GM12878 (cell line): ENCODE measurements around the gene C16orf95. TPM values are rescaled to one million over a fixed set of nuclear protein-coding genes. Genes with fewer than 3 reads are reported as not detected.

ENCODE experiments used
- ATAC-seq: fragments of 200-7000 bp; cut with Tn5 transposase; 3 replicates; pipeline ENCODE4 v1.9.1; 2020; ENCODE audit warnings: mild to moderate bottlenecking, moderate library complexity
- BruUV-seq: library from RNA; stranded (reverse); fragments of 400-500 nt; replicated peaks from 2 replicates; lab custom pipeline; 2021; lab: Mats Ljungman, UMichigan
- CTCF ChIA-PET: fragments of 300-600 bp; sonication (Branson Sonifier 250); formaldehyde crosslinking; extraction: SDS; loops from one replicate; lab custom pipeline; 2021; ENCODE audit warnings: inconsistent platforms; lab: Yijun Ruan, JAX
- POLR2A ChIA-PET: fragments of 350-600 bp; formaldehyde crosslinking; extraction: SDS; loops from one replicate; lab custom pipeline; 2021; ENCODE audit warnings: inconsistent platforms; lab: Charles Lee
- RAD21 ChIA-PET: fragments of 300-600 bp; sonication (Branson Sonifier 250); formaldehyde crosslinking; loops from one replicate; lab custom pipeline; 2023; ENCODE audit warnings: antibody characterized with exemption; ENCODE audit not compliant: unreplicated experiment; lab: Charles Lee
- SMC1A ChIA-PET: fragments of 300-600 bp; sonication (Branson Sonifier 250); formaldehyde crosslinking; loops from one replicate; lab custom pipeline; 2023; ENCODE audit not compliant: unreplicated experiment, uncharacterized antibody; lab: Charles Lee
- DNase-seq: peaks from one replicate; pipeline ENCODE4 v3.0.0-alpha.2; 2011; ENCODE audit warnings: low read depth, low spot score
- FAIRE-seq: peaks from 3 replicates; lab custom pipeline; 2011; peaks lifted over from hg19 to GRCh38; lab: Jason Lieb, UNC
- H2AFZ ChIP-seq: 2 replicates; pipeline ENCODE4 v1.6.0; 2011; ENCODE audit warnings: low read depth, low read length, control low read depth; ENCODE audit not compliant: control insufficient read depth
- H3K27ac ChIP-seq: 2 replicates; pipeline ENCODE4 v1.5.1; 2011; ENCODE audit warnings: control low read depth; ENCODE audit not compliant: control insufficient read depth, insufficient read depth
- H3K27me3 ChIP-seq, 2 experiments: replicated peaks in 1 of 2; 2 replicates each; pipeline versions ENCODE4 v1.6.0 to v1.6.1; 2011; ENCODE audit warnings: low read length in 1 of 2; ENCODE audit not compliant: control insufficient read depth in 2 of 2, insufficient read depth in 2 of 2
- H3K36me3 ChIP-seq, 2 experiments: 2 replicates each; pipeline ENCODE4 v1.5.1; 2011; ENCODE audit warnings: low read length in 1 of 2; ENCODE audit not compliant: control insufficient read depth in 2 of 2, insufficient read depth in 2 of 2
- H3K4me1 ChIP-seq: 2 replicates; pipeline ENCODE4 v1.6.1; 2011; ENCODE audit warnings: mild to moderate bottlenecking, low read length, moderate library complexity, mixed read lengths; ENCODE audit not compliant: control insufficient read depth, insufficient read depth
- H3K4me2 ChIP-seq: 2 replicates; pipeline ENCODE4 v1.6.0; 2011; ENCODE audit warnings: control low read depth; ENCODE audit not compliant: control insufficient read depth, insufficient read depth
- H3K4me3 ChIP-seq: fragments of 200-600 bp; sonication (generic); 2 replicates; pipeline ENCODE4 v1.5.1; 2016
- H3K79me2 ChIP-seq: 2 replicates; pipeline ENCODE4 v1.6.0; 2011; ENCODE audit warnings: low read length; ENCODE audit not compliant: control insufficient read depth, insufficient read depth
- H3K9ac ChIP-seq: 2 replicates; pipeline ENCODE4 v1.8.0; 2011; ENCODE audit warnings: low read length, control low read depth, mixed read lengths; ENCODE audit not compliant: control insufficient read depth, insufficient read depth
- H3K9me3 ChIP-seq: replicated peaks from 3 replicates; pipeline ENCODE4 v1.5.1; 2011; ENCODE audit warnings: mild to moderate bottlenecking, low read length; ENCODE audit not compliant: control insufficient read depth, insufficient read depth
- H4K20me1 ChIP-seq: 2 replicates; pipeline ENCODE4 v1.6.0; 2011; ENCODE audit not compliant: control insufficient read depth, insufficient read depth
- BHLHE40 ChIP-seq, 2 experiments: fragments of 450-650 bp in 1 of 2; IDR thresholded peaks; 2 replicates each; pipeline ENCODE4 v1.6.1; 2011 to 2017; ENCODE audit warnings: low read depth in 2 of 2, borderline replicate concordance in 1 of 2, improper control_type of control experiment in 1 of 2, low read length in 1 of 2, mild to moderate bottlenecking in 1 of 2
- CHD1 ChIP-seq: IDR thresholded peaks from 2 replicates; pipeline ENCODE4 v1.6.1; 2012; ENCODE audit warnings: low read depth, low read length, improper control_type of control experiment
- MTA2 ChIP-seq: fragments of 450-650 bp; IDR thresholded peaks from 2 replicates; pipeline ENCODE4 v1.6.1; 2016; ENCODE audit warnings: low read depth, mild to moderate bottlenecking, moderate library complexity
- MXI1 ChIP-seq: fragments of 150-350 bp; IDR thresholded peaks from 2 replicates; pipeline ENCODE4 v1.6.1; 2011; ENCODE audit warnings: low read depth, mild to moderate bottlenecking, inconsistent platforms, low read length, improper control_type of control experiment
- NFIC ChIP-seq: IDR thresholded peaks from 2 replicates; pipeline ENCODE4 v1.6.1; 2012; ENCODE audit warnings: low read depth, mild to moderate bottlenecking, inconsistent platforms, low read length, moderate library complexity
- POU2F2 ChIP-seq: IDR thresholded peaks from 3 replicates; pipeline ENCODE4 v1.6.1; 2011; ENCODE audit warnings: low read depth, mild to moderate bottlenecking, low read length, borderline replicate concordance
- RAD21 ChIP-seq: IDR thresholded peaks from 2 replicates; pipeline ENCODE4 v1.6.1; 2011; ENCODE audit warnings: mild to moderate bottlenecking, low read depth, low read length, moderate library complexity; ENCODE audit not compliant: insufficient read depth
- SPI1 ChIP-seq: IDR thresholded peaks from 2 replicates; pipeline ENCODE4 v1.6.1; 2011; ENCODE audit warnings: low read depth, mild to moderate bottlenecking, low read length, moderate library complexity, borderline replicate concordance; ENCODE audit not compliant: insufficient read depth
- WGBS: methylation state at CpG from one replicate; pipeline ENCODE4 v1.1.6; 2016; ENCODE audit warnings: low lambda C conversion rate; ENCODE audit not compliant: insufficient replicate concordance, insufficient coverage; ENCODE audit errors: missing lambda C conversion rate; 5-methylcytosine and 5-hydroxymethylcytosine counted together
- in situ Hi-C: fragments of 300-500 bp; cut with MboI; formaldehyde crosslinking; loops from 9 replicates; pipeline ENCODE4 v1.14.3; 2018; ENCODE audit warnings: mixed read lengths
- intact Hi-C: fragments of 100-400 bp; cut with micrococcal nuclease; formaldehyde crosslinking; loops from one replicate; pipeline ENCODE4 v1.14.2; 2022; ENCODE audit not compliant: unreplicated experiment
- polyA plus RNA-seq, 11 experiments: library from polyadenylated mRNA; depleted of rRNA in 4 of 11; unstranded in 6 of 11; stranded (reverse) in 5 of 11; fragments of >200 nt; fragmentation: Nextera tagmentation in 4 of 11; fragmentation: Illumina TruSeq in 1 of 11; extraction: Ambion mirVana in 4 of 11; extraction: Trizol in 1 of 11; gene quantifications; 1 replicate in 1 of 11; 2 replicates in 10 of 11; pipeline versions ENCODE4 v1.2.1 to v1.2.3, GENCODE V29; 2011 to 2016; ENCODE audit warnings: inconsistent platforms in 2 of 11, missing spikeins in 2 of 11, low read depth in 1 of 11
- total RNA-seq, 4 experiments: library from RNA; depleted of rRNA in 3 of 4; stranded (reverse); fragments of >200 nt in 3 of 4; fragmentation: Illumina TruSeq in 1 of 4; extraction: Trizol in 1 of 4; gene quantifications; 2 replicates each; pipeline versions ENCODE4 v1.2.1 to v1.2.3, GENCODE V29; 2013 to 2021

C16orf95 gene
- total and polyA plus RNA-seq, 10 of the 15 experiments (the other 5 are each of a cell fraction or from before 2014, with no cell fraction given) = 0.90 to 22.7 (median 6.0) TPM

DNA sequence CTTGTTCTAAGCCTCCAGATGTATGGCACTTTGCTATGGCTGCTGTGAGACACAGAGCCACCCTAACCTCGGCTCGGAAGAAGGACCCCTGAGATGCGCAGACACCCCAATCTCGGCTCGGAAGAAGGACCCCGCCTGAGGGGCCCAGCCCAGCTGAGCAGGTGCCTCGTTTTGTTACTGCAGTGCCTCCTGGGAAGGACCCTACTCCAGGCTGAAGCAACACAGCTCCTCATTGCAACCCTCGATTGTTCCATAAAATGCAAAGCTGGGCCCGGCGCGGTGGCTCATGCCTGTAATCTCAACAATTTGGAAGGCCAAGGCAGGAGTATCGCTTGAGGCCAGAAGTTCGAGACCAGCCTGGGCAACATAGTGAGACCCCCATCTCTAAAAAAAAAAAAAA, 61.3 kb downstream of the C16orf95 start:
- Histone ChIP-seq H3K9ac (no peak overlapping the region), H2AFZ (no peak overlapping the region), H4K20me1 (no peaks in the 10 kb centered on the region), H3K27me3 (no peaks in the 10 kb centered on the region), H3K4me1 (no peaks in the 10 kb centered on the region), H3K79me2 (no peaks in the 10 kb centered on the region), H3K9me3 (no peaks in the 10 kb centered on the region; the same call in 2 of the 3 replicates), H3K36me3 (no peaks in the 10 kb centered on the region), H3K27ac (no peak overlapping the region), H3K4me2 (no peak overlapping the region), H3K4me3 (no peak overlapping the region)
- intact Hi-C loops (no loop called here), in situ Hi-C loops (no loop called here)
- no TSS peak for BruUV-seq
- ChIA-PET POLR2A (no interaction called here), RAD21 (no interaction called here), CTCF (no interaction called here), SMC1A (no interaction called here)
- WGBS = 51% methylated on average over 13 of the region's 13 CpGs
- TF ChIP-seq POU2F2 = no peak
- TF ChIP-seq RAD21 = no peak
- no peak for TF ChIP-seq BHLHE40 (IDR thresholded peaks at IDR 0.05; ENCODE audit: borderline replicate concordance in 1 of 2, low read depth in 2 of 2, low read length in 1 of 2)
- TF ChIP-seq MTA2 = no peak
- no peak for TF ChIP-seq MXI1
- DNase-seq (no peak), FAIRE-seq (no peak), ATAC-seq (no peak)

DNA sequence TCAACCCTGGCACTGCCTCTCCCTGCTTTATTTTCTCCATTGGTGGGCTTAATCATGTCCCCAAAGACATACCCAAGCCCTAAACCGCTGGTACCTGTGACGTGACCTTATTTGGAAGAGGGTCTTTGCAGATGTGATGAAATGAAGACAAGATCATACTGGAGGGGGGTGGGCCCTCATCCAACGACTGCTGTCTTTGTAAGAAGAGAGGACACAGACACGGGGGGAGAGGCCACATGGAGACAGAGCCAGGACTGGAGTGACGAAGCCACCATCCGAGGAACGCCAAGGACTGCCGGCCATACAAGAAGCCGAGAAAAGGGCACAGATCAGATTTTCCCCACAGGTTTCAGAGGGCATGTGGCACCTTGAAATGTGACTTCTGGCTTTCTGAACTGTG, 62.5 kb downstream of the C16orf95 start:
- FAIRE-seq = no peak
- CTCF ChIA-PET = no interaction called here
- POLR2A ChIA-PET = no interaction called here

More for the DNA sequence above, 62.5 kb downstream of the C16orf95 start:
- intact Hi-C loops = no loop called here
- H3K79me2 ChIP-seq = no peaks in the 10 kb centered on the region
- no peak overlapping the region for H3K9ac ChIP-seq
- no peak overlapping the region for H2AFZ ChIP-seq
- SMC1A ChIA-PET = no interaction called here
- H3K9me3 ChIP-seq = no peaks in the 10 kb centered on the region
- no peak overlapping the region for H3K4me3 ChIP-seq
- in situ Hi-C loops = no loop called here
- WGBS = 40% methylated on average over 9 of the region's 9 CpGs
- no peaks in the 10 kb centered on the region for H3K36me3 ChIP-seq
- BruUV-seq = no TSS peak
- no peak overlapping the region for H3K27ac ChIP-seq
- no peaks in the 10 kb centered on the region for H3K4me1 ChIP-seq
- RAD21 ChIA-PET = no interaction called here
- TF ChIP-seq CHD1 = no peak
- no peak for TF ChIP-seq SPI1
- TF ChIP-seq NFIC = no peak
- H3K27me3 ChIP-seq = no peaks in the 10 kb centered on the region
- ATAC-seq (no peak), DNase-seq (no peak)
- no peaks in the 10 kb centered on the region for H4K20me1 ChIP-seq
- H3K4me2 ChIP-seq = no peak overlapping the region
